HG03439 (cell line): ENCODE results near the gene DND1.
"Not testable (repeated sequence)": the region's sequence is repeated elsewhere in the genome, so short reads cannot be mapped to it uniquely, and the experiment has no call there.

ENCODE experiments used
- ATAC-seq: cut with Tn5 transposase; IDR thresholded peaks from one replicate; pipeline ENCODE4 v1.9.1; 2021; ENCODE audit warnings: mild to moderate bottlenecking, moderate library complexity; ENCODE audit not compliant: unreplicated experiment

Gene DND1

GRCh38 chr5:140672455-140673186, 755 bp downstream of the DND1 start:
- ATAC-seq: no peak

- ATAC-seq: no peak
Measured at GRCh38 chr5:140671472-140672125, 1.8 kb downstream of the DND1 start.

GRCh38 chr5:140671035-140671434, 2.3 kb downstream of the DND1 start:
- ATAC-seq: not testable (repeated sequence)

GRCh38 chr5:140664359-140665119, 8.8 kb downstream of the DND1 start, which contains the start of gene WDR55:
Gene WDR55, plus strand, starts transcription at chr5:140664904. Its CDS starts 9 bp downstream, at chr5:140664913.
- ATAC-seq: peak; percentile 96

GRCh38 chr5:140664030-140664358, 9.4 kb downstream of the DND1 start:
- ATAC-seq: no peak

GRCh38 chr5:140660371-140660770, 13.0 kb downstream of the DND1 start:
- ATAC-seq: not testable (repeated sequence)

GRCh38 chr5:140658870-140659269, 14.5 kb downstream of the DND1 start:
- no peak for ATAC-seq

- no peak for ATAC-seq
Measured at GRCh38 chr5:140647042-140647419, 26.3 kb downstream of the DND1 start.

- no peak for ATAC-seq
Measured at GRCh38 chr5:140642718-140643117, 30.7 kb downstream of the DND1 start.

GRCh38 chr5:140641716-140642115, 31.7 kb downstream of the DND1 start:
- ATAC-seq: no peak

GRCh38 chr5:140639148-140639981, 34.0 kb downstream of the DND1 start, which contains the start of gene TMCO6:
Gene TMCO6, plus strand, starts transcription at chr5:140639451. Its CDS starts 77 bp downstream, at chr5:140639528.
- ATAC-seq: peak; percentile 92

GRCh38 chr5:140638898-140639147, 34.6 kb downstream of the DND1 start:
- peak; percentile 1 for ATAC-seq

- ATAC-seq: no peak
Measured at GRCh38 chr5:140637371-140638100, 35.8 kb downstream of the DND1 start.

- ATAC-seq: no peak
Measured at GRCh38 chr5:140635291-140636257, 37.8 kb downstream of the DND1 start.

GRCh38 chr5:140634103-140634502, 39.3 kb downstream of the DND1 start:
- no peak for ATAC-seq

- no peak for ATAC-seq
Measured at GRCh38 chr5:140633501-140633900, 39.9 kb downstream of the DND1 start.

GRCh38 chr5:140633021-140633471, 40.3 kb downstream of the DND1 start, which contains the start of gene CD14:
Gene CD14, minus strand, starts transcription at chr5:140633175. Its CDS starts 104 bp downstream, at chr5:140633071.
- ATAC-seq: no peak

GRCh38 chr5:140632366-140633020, 40.9 kb downstream of the DND1 start:
- ATAC-seq: no peak
